HepG2 (cell line): ENCODE measurements around the gene CELSR2. TPM values are rescaled to one million over a fixed set of nuclear protein-coding genes. Genes with fewer than 3 reads are reported as not detected.
A peak's percentile ranks its signal among the peaks of the same experiment; 100 is the strongest.

Experiments used
- CCDC6 ChIP-seq: sonication (generic); formaldehyde crosslinking; IDR thresholded peaks from 2 replicates; pipeline ENCODE4 v1.8.1; 2022; ENCODE audit warnings: mild to moderate bottlenecking, missing genetic modification reagents, moderate library complexity
- CEBPZ ChIP-seq: IDR thresholded peaks from 2 replicates; pipeline ENCODE4 v1.6.1; 2012; ENCODE audit warnings: low read length, improper control_type of control experiment
- DDIT3 ChIP-seq: sonication (generic); formaldehyde crosslinking; IDR thresholded peaks from 2 replicates; pipeline ENCODE4 v1.4.0; 2020; ENCODE audit warnings: mild to moderate bottlenecking, missing genetic modification reagents
- FUBP1 ChIP-seq: sonication (generic); formaldehyde crosslinking; IDR thresholded peaks from 2 replicates; pipeline ENCODE4 v1.5.1; 2020; ENCODE audit warnings: missing genetic modification reagents, mild to moderate bottlenecking, borderline replicate concordance
- GFI1 ChIP-seq: sonication (generic); formaldehyde crosslinking; IDR thresholded peaks from 2 replicates; pipeline ENCODE4 v1.5.0; 2020; ENCODE audit warnings: missing genetic modification reagents, mild to moderate bottlenecking, borderline replicate concordance
- GMEB1 ChIP-seq: sonication (generic); formaldehyde crosslinking; IDR thresholded peaks from 2 replicates; pipeline ENCODE4 v1.5.1; 2020; ENCODE audit warnings: missing genetic modification reagents, mild to moderate bottlenecking, borderline replicate concordance
- HMG20B ChIP-seq: conservative IDR thresholded peaks from 2 replicates; pipeline ENCODE4 v1.6.1; 2016; ENCODE audit warnings: missing genetic modification reagents, missing compliant biosample characterization
- KAT7 ChIP-seq: IDR thresholded peaks from 2 replicates; pipeline ENCODE4 v1.6.1; 2018; ENCODE audit warnings: borderline replicate concordance, missing compliant biosample characterization
- KDM5B ChIP-seq: sonication (generic); formaldehyde crosslinking; IDR thresholded peaks from 2 replicates; pipeline ENCODE4 v1.4.0; 2020; ENCODE audit warnings: missing genetic modification reagents, mild to moderate bottlenecking, borderline replicate concordance
- MBD4 ChIP-seq: IDR thresholded peaks from 2 replicates; pipeline ENCODE4 v1.6.1; 2012; ENCODE audit warnings: low read length, inconsistent platforms, borderline replicate concordance
- MLX ChIP-seq: IDR thresholded peaks from 2 replicates; pipeline ENCODE4 v1.6.1; 2016
- STAT5B ChIP-seq: sonication (generic); formaldehyde crosslinking; IDR thresholded peaks from 2 replicates; pipeline ENCODE4 v1.4.0; 2020; ENCODE audit warnings: missing genetic modification reagents
- ZNF281 ChIP-seq: sonication (generic); formaldehyde crosslinking; IDR thresholded peaks from 2 replicates; pipeline ENCODE4 v1.4.0; 2020; ENCODE audit warnings: missing genetic modification reagents, borderline replicate concordance
- ZNF567 ChIP-seq: sonication (generic); formaldehyde crosslinking; IDR thresholded peaks from 2 replicates; pipeline ENCODE4 v1.8.1; 2023; ENCODE audit warnings: mild to moderate bottlenecking, missing genetic modification reagents, borderline replicate concordance
- ZNF788 ChIP-seq: sonication (generic); formaldehyde crosslinking; IDR thresholded peaks from 2 replicates; pipeline ENCODE4 v1.5.0; 2020; ENCODE audit warnings: mild to moderate bottlenecking, missing genetic modification reagents, borderline replicate concordance
- ZNF83 ChIP-seq: sonication (generic); formaldehyde crosslinking; IDR thresholded peaks from 2 replicates; pipeline ENCODE4 v1.4.0; 2020; ENCODE audit warnings: missing genetic modification reagents, mild to moderate bottlenecking, borderline replicate concordance
- ZSCAN12 ChIP-seq: sonication (generic); formaldehyde crosslinking; IDR thresholded peaks from 2 replicates; pipeline ENCODE4 v1.9.0; 2021; ENCODE audit warnings: mild to moderate bottlenecking, missing genetic modification reagents
- polyA plus RNA-seq, 8 experiments: library from polyadenylated mRNA; depleted of rRNA in 3 of 8; stranded (reverse) in 7 of 8; unstranded in 1 of 8; fragments of >200 nt; fragmentation: Illumina TruSeq in 4 of 8; extraction: Trizol in 4 of 8; gene quantifications; 2 replicates each; pipeline versions ENCODE4 v1.2.1 to v1.2.3, GENCODE V29; 2011 to 2016; ENCODE audit warnings: low read depth in 4 of 8, missing spikeins in 1 of 8, mixed read lengths in 1 of 8; ENCODE audit not compliant: insufficient read depth in 1 of 8
- total RNA-seq, 5 experiments: library from RNA; depleted of rRNA; stranded (reverse); fragments of >200 nt; fragmentation: Illumina TruSeq; extraction: Trizol; gene quantifications; 2 replicates each; pipeline ENCODE4 v1.2.3, GENCODE V29; 2016; ENCODE audit warnings: low read depth in 1 of 5

The CELSR2 gene
- total and polyA plus RNA-seq, 2 of the 13 experiments (the other 11 are each of a cell fraction or from before 2014, with no cell fraction given): 4.0 to 6.6 TPM

GRCh38 chr1:109277434-109278204 is 28.3 kb downstream of the CELSR2 start (continued):
- TF ChIP-seq CEBPZ (no peak), HMG20B (no peak), CCDC6 (CRISPR knock-in tag) (no peak), MBD4 (no peak), ZNF788 (CRISPR knock-in tag) (peak; percentile 82; the same call in 1 of the 2 replicates), GFI1 (CRISPR knock-in tag) (0 out of 2 replicates have a peak, but pooled peaks have one; percentile 52), STAT5B (CRISPR knock-in tag) (no peak), ZSCAN12 (no peak), KDM5B (CRISPR knock-in tag) (peak; percentile 54), ZNF281 (CRISPR knock-in tag) (0 out of 2 replicates have a peak, but pooled peaks have one; percentile 33), ZNF567 (CRISPR knock-in tag) (peak; percentile 84; the same call in 1 of the 2 replicates), DDIT3 (CRISPR knock-in tag) (no peak), GMEB1 (CRISPR knock-in tag) (peak; percentile 60; the same call in 1 of the 2 replicates), KAT7 (CRISPR knock-in tag) (peak; percentile 46; the same call in 1 of the 2 replicates), FUBP1 (CRISPR knock-in tag) (0 out of 2 replicates have a peak, but pooled peaks have one; percentile 69), ZNF83 (CRISPR knock-in tag) (no peak), MLX (peak; percentile 52; the same call in 1 of the 2 replicates)
